Measurements from ENCODE around the gene RHEX.

RHEX gene

GRCh38 chr1:206112600-206113301 is 59.8 kb downstream of the RHEX start:
- in situ Hi-C loops (cut with MboI; ENCODE audit: low sequenced_read_pairs) = loop anchor here (10.0 kb wide), 1 partner anchor 318 kb away; no protein-coding TSS in a partner anchor

- in situ Hi-C loops (cut with MboI; ENCODE audit: low sequenced_read_pairs) = loop anchor here (10.0 kb wide), 1 partner anchor 320 kb away; no protein-coding TSS in a partner anchor
Observed at GRCh38 chr1:206114692-206115640, 62.0 kb downstream of the RHEX start.

DNA sequence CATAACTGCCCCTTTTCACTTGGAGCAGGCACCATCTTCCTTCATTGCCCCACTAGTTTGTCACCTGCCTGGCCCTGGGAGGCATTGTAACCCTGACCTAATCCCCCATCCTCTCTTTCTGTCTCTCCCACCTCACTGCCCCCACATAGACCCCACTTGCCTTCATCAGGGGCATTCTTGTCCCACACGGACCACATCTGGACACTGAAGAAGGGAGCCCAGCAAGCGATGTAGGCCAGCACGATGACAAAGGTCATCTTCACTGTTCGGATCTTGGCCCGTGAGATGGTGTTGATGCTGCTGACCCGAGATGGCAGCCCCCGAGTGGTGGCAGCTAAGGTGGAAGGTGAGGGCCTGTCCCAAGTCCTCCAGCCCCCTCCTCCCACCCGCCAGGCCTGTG is 62.8 kb downstream of the RHEX start:
- in situ Hi-C loops (cut with MboI; ENCODE audit: low sequenced_read_pairs) = loop anchor here (10.0 kb wide), 1 partner anchor 321 kb away; no protein-coding TSS in a partner anchor

- in situ Hi-C loops (cut with MboI; ENCODE audit: low sequenced_read_pairs) = loop anchor here (10.0 kb wide), 1 partner anchor 322 kb away; no protein-coding TSS in a partner anchor
Observed at GRCh38 chr1:206116191-206116872, 63.4 kb downstream of the RHEX start.

DNA sequence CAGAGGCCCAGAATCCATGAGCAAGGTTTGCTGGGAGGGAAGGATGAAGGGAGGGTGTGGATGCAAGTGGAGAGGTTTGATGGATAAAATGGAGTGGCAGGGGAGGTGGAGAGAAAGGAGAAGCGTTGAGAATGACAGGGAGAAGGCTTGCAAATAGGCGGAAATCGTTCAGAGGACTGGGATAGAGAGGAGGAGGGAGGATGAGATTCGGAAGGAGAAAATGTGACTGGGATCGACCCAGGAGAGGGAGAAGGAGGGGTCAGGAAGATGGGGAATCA is 63.8 kb downstream of the RHEX start:
- in situ Hi-C loops (cut with MboI; ENCODE audit: low sequenced_read_pairs) = loop anchor here (10.0 kb wide), 1 partner anchor 322 kb away; no protein-coding TSS in a partner anchor

DNA sequence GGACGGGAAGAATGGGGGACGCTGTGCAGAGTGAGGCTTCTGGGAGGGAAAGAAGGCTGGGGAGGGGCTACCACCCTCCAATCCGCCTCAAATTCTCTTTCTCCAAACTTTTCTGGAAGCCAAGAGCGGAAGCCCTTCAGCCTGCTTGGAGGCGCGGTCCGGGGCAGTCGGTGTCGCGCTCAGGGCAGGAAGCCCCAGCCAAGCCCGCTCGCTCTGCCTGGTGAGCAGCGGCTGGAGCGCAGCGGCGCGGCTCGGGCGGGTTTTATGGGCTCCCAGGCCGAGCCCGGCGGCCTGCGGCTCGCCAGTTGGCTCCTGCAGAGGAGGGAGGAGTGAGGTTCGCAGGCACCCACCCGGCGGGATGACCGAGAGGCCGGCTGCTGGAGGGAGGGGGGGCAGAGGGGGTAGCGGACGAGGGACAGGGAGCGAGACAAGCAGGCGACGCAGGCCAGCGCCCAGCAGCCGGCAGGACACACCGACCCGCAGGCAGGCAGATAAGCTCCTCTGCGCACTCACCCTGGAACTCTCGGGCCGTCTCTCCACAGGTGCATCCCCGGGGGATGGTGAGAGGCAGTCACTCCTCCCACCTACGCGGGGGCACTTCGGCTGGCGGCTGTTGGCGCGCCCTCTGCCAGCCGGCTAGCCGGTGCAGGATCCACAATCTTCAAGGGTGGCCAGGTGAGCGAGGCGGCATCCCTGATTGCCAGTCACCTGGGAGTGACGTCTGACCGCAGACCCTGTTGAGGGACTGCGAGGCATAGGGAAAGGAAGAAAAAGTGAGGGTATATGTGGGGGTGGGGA is 64.4 kb downstream of the RHEX start, which contains the start of gene AVPR1B:
TSS of gene AVPR1B (minus strand) at position 238 of the 798 bp plus-strand sequence. CDS start 498 bp downstream, outside the sequence.
- in situ Hi-C loops (cut with MboI; ENCODE audit: low sequenced_read_pairs) = loop anchor here (10.0 kb wide), 1 partner anchor 323 kb away; no protein-coding TSS in a partner anchor

GRCh38 chr1:206120406-206120805 is 67.4 kb downstream of the RHEX start:
- in situ Hi-C loops (cut with MboI; ENCODE audit: low sequenced_read_pairs) = no loop called here

DNA sequence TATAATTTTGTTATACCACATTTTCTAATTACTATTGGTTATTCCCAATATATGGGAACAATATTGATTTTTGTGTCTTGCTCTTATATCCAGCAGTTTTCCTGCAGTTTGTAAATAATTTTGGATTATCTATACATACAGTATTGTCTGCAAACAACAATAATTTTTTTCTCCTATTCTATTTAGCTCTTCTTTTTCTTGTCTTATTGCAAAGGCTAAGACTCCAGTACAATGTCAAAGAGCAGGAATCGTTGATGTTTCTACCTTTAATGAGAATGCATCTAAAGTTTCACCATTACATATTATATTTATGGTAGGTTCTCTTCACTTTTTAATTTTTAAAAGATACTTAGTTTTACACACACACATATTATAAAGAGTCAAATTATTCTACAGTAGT is 68.3 kb downstream of the RHEX start:
- in situ Hi-C loops (cut with MboI; ENCODE audit: low sequenced_read_pairs) = no loop called here

DNA sequence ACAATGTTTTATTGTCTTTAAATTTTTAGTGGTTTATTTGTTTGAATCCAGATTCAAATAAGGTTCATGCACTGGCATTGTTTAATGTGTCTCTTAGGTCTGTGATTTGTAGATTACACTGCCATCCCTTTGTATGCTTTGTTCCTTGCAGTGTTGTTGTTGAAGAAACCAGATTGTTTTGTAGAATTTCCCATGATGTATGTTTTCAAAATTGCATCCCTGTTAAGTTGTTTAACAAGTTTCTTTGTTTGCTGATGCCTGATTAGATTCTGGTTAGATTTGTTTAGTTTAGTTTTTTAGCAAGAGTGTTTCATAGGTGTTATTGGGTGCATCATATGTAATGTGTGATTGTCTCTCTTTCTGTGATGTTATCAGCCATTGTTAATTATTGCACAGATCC is 69.7 kb downstream of the RHEX start:
- in situ Hi-C loops (cut with MboI; ENCODE audit: low sequenced_read_pairs) = no loop called here

GRCh38 chr1:206125346-206125745 is 72.4 kb downstream of the RHEX start:
- in situ Hi-C loops (cut with MboI; ENCODE audit: low sequenced_read_pairs) = no loop called here

DNA sequence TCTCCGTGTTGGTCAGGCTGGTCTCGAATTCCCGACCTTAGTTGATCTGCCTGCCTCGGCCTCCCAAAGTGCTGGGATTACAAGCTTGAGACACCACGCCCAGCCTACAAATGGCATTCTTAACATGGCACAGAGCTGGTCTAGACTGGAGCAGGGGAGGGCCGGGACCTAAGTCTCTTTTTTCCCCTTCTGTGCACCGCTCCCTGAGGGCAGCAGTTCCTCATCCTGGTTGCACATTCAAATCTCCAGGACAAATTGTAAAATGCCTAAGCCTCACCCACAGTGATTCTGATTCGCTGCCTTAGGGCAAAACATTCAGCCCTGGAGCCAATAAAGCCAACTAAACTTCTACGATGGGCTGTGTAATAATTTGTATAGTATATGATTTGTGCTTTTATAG is 74.4 kb downstream of the RHEX start:
- in situ Hi-C loops (cut with MboI; ENCODE audit: low sequenced_read_pairs) = no loop called here

GRCh38 chr1:206128196-206128595 is 75.2 kb downstream of the RHEX start:
- in situ Hi-C loops (cut with MboI; ENCODE audit: low sequenced_read_pairs) = no loop called here

DNA sequence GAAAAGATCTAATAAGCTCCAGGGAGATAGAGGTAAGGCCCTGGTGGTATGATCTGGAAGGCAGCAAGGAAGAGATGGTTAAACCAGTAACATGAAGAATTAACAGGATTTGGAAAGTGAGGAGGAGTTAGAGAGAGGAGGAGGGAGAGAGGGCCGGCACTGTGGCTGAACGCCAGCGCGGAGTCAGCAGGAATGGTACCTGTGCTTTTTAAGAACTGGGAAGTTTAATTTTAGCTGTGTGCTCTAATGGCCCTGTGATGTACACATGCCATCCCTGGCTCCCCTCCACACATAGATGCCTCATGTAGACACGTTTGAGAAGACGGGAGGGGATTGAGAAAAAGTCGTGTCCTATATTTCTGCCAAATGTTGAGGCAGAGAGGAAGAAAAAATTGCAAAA is 78.1 kb downstream of the RHEX start:
- in situ Hi-C loops (cut with MboI; ENCODE audit: low sequenced_read_pairs) = no loop called here

GRCh38 chr1:206133751-206134415 is 80.9 kb downstream of the RHEX start:
- in situ Hi-C loops (cut with MboI; ENCODE audit: low sequenced_read_pairs) = no loop called here

- in situ Hi-C loops (cut with MboI; ENCODE audit: low sequenced_read_pairs) = no loop called here
Observed at GRCh38 chr1:206135248-206135647, 82.3 kb downstream of the RHEX start.

DNA sequence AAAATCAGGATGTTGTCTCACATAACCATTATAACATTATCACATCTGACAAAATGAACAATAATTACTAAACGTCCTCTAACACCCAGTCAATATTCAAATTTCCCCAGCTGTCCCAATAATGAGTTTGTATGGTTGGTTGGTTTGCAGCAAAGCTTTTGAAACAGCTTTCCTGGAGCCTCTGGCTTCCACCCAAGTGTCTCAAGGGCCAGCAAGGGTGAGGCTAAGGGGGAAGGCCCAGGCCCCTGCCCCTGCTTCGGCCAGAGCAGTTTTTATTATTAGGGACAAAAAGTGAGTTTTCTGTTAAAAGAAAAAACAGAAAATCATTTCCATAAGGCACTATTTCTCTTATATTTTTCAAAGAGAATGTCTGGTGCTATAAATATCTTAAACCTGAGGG is 83.3 kb downstream of the RHEX start:
- in situ Hi-C loops (cut with MboI; ENCODE audit: low sequenced_read_pairs) = no loop called here

DNA sequence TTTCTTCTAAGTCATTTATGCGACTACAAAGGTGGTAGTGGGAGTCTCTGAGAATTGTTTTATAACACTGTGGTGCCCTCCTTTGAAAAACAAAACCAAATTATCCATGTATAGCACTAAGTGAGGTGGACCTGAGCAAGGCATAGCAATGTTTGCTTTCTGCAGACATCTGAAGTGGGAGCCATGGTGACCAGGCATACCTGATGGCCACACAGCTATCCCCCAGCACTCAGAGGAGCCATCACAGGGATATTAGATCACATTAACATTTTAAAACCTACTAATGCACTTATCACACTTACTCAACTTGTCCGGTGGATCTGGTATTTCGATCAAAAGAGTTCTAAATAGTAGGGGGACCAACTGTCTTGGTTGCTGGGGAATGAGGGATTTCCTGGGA is 89.0 kb downstream of the RHEX start:
- in situ Hi-C loops (cut with MboI; ENCODE audit: low sequenced_read_pairs) = no loop called here

DNA sequence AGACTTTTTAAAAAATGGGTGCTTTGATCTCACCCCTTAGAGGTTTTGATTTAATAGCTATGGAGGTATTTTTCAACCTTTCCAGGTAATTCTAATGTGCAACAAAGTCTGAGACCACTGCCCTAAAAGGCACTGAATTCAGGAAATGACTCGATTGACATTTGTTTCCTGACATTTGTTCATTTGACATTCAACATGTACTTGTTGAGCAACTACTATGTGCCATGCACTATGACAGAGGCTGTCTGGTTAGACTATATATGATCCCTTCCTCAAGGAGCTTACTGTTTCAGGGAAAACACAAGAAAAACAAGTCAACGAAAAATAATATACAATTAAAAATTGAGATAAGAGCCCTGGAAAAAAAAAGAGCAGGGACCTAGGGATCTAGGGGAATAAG is 89.8 kb downstream of the RHEX start:
- in situ Hi-C loops (cut with MboI; ENCODE audit: low sequenced_read_pairs) = no loop called here

- in situ Hi-C loops (cut with MboI; ENCODE audit: low sequenced_read_pairs) = no loop called here
Observed at GRCh38 chr1:206143537-206144172, 90.7 kb downstream of the RHEX start.

All from HL-60/S4 (cell line).